Neural progenitor cell (in vitro differentiated cells): ENCODE results near the gene NOP53. TPM values are rescaled to one million over a fixed set of nuclear protein-coding genes. Genes with fewer than 3 reads are reported as not detected.
A peak's percentile ranks its signal among the peaks of the same experiment; 100 is the strongest.
"Not testable (repeated sequence)": the region's sequence is repeated elsewhere in the genome, so short reads cannot be mapped to it uniquely, and the experiment has no call there.

Experiments used
- DNase-seq: peaks from one replicate; pipeline ENCODE4 v3.0.0-alpha.2; 2016; ENCODE audit warnings: low spot score
- H2AFZ ChIP-seq: fragments of 200-600 bp; sonication (generic); replicated peaks from 2 replicates; pipeline ENCODE4 v1.6.1; 2016; ENCODE audit warnings: antibody characterized with exemption
- H3F3A ChIP-seq: fragments of 200-600 bp; sonication (generic); 2 replicates; pipeline ENCODE4 v1.6.1; 2016; ENCODE audit warnings: antibody characterized with exemption, low read depth
- H3K27ac ChIP-seq: fragments of 200-600 bp; sonication (generic); 2 replicates; pipeline ENCODE4 v1.5.1; 2016; ENCODE audit warnings: mild to moderate bottlenecking
- H3K27me3 ChIP-seq: fragments of 200-600 bp; sonication (generic); 2 replicates; pipeline ENCODE4 v1.6.1; 2016; ENCODE audit warnings: mild to moderate bottlenecking, moderate library complexity
- H3K36me3 ChIP-seq: fragments of 200-600 bp; sonication (generic); 2 replicates; pipeline ENCODE4 v1.5.1; 2016
- H3K4me1 ChIP-seq: fragments of 200-600 bp; sonication (generic); 2 replicates; pipeline ENCODE4 v1.6.1; 2016; ENCODE audit warnings: mixed run types
- H3K4me2 ChIP-seq: fragments of 200-600 bp; sonication (generic); 2 replicates; pipeline ENCODE4 v1.6.1; 2016
- H3K4me3 ChIP-seq: fragments of 200-600 bp; sonication (generic); 2 replicates; pipeline ENCODE4 v1.5.1; 2016
- H3K79me2 ChIP-seq: fragments of 200-600 bp; sonication (generic); 2 replicates; pipeline ENCODE4 v1.6.1; 2016; ENCODE audit warnings: low read depth
- H3K9ac ChIP-seq: fragments of 200-600 bp; sonication (generic); 2 replicates; pipeline ENCODE4 v1.6.1; 2016
- H3K9me3 ChIP-seq: fragments of 200-600 bp; sonication (generic); 2 replicates; pipeline ENCODE4 v1.5.1; 2016; ENCODE audit warnings: low read depth
- H4K20me1 ChIP-seq: fragments of 200-600 bp; sonication (generic); 2 replicates; pipeline ENCODE4 v1.6.1; 2016; ENCODE audit warnings: low read depth
- H3K27ac Mint-ChIP-seq: 3 replicates; pipeline ENCODE4 v1.8.0; 2021; ENCODE audit warnings: mixed read lengths
- H3K27me3 Mint-ChIP-seq: 2 replicates; pipeline ENCODE4 v1.8.0; 2022; ENCODE audit warnings: low read depth, mild to moderate bottlenecking, inconsistent platforms, moderate library complexity, mixed read lengths; ENCODE audit not compliant: insufficient read depth
- H3K36me3 Mint-ChIP-seq: 3 replicates; pipeline ENCODE4 v1.8.0; 2021; ENCODE audit warnings: mixed read lengths
- H3K4me1 Mint-ChIP-seq: 3 replicates; pipeline ENCODE4 v1.8.0; 2021; ENCODE audit warnings: mixed read lengths
- H3K4me3 Mint-ChIP-seq: 3 replicates; pipeline ENCODE4 v1.8.0; 2021; ENCODE audit warnings: mild to moderate bottlenecking, moderate library complexity, mixed read lengths
- H3K9me3 Mint-ChIP-seq: 3 replicates; pipeline ENCODE4 v1.8.0; 2020; ENCODE audit warnings: mixed read lengths
- CTCF ChIP-seq: fragments of 200-600 bp; sonication (generic); IDR thresholded peaks from 2 replicates; pipeline ENCODE4 v1.5.1; 2017; ENCODE audit warnings: antibody characterized with exemption, mild to moderate bottlenecking
- EZH2 ChIP-seq: fragments of 200-600 bp; sonication (generic); IDR thresholded peaks from 2 replicates; pipeline ENCODE4 v1.6.1; 2017; ENCODE audit warnings: antibody characterized with exemption, mild to moderate bottlenecking, moderate library complexity
- EZH2phosphoT487 ChIP-seq: fragments of 200-600 bp; sonication (generic); IDR thresholded peaks from 2 replicates; pipeline ENCODE4 v1.6.1; 2017; ENCODE audit warnings: antibody characterized with exemption
- total RNA-seq: library from RNA; depleted of rRNA; stranded (reverse); fragments of >200 nt; gene quantifications from 2 replicates; pipeline ENCODE4 v1.2.3, GENCODE V29; 2015; ENCODE audit warnings: low replicate concordance

The NOP53 gene
- total RNA-seq, 1 donor from 2014 or later = 101 TPM

- no peaks in the 10 kb centered on the region for H3K36me3 ChIP-seq
- no peak for TF ChIP-seq EZH2phosphoT487
- no peak for TF ChIP-seq CTCF
- TF ChIP-seq EZH2 = no peak
- H3K27me3 ChIP-seq = no peaks in the 10 kb centered on the region
- no peak overlapping the region for H2AFZ ChIP-seq
- no peak overlapping the region for H3K27ac Mint-ChIP-seq
- no peaks in the 10 kb centered on the region for H3K9me3 ChIP-seq
- peaks cover 7% of the 10 kb centered on the region for H4K20me1 ChIP-seq
- H3K4me1 ChIP-seq = peaks cover 6% of the 10 kb centered on the region
- no peak overlapping the region for H3K9ac ChIP-seq
- peaks cover 16% of the 10 kb centered on the region for H3F3A ChIP-seq
- no peaks in the 10 kb centered on the region for H3K9me3 Mint-ChIP-seq
- peaks cover 31% of the 10 kb centered on the region for H3K4me1 Mint-ChIP-seq
- peaks cover 10% of the 10 kb centered on the region for H3K27me3 Mint-ChIP-seq
- no peak for DNase-seq
- no peak overlapping the region for H3K27ac ChIP-seq
- H3K36me3 Mint-ChIP-seq = peaks cover 7% of the 10 kb centered on the region
- H3K4me2 ChIP-seq = no peak overlapping the region
- H3K4me3 Mint-ChIP-seq = peak overlapping the region; percentile 93
- no peak overlapping the region for H3K4me3 ChIP-seq
- H3K79me2 ChIP-seq = peaks cover 42% of the 10 kb centered on the region
These were observed 31.2 kb downstream of the NOP53 start for GRCh38 chr19:47776568-47776967.

GRCh38 chr19:47777245-47778048 is 32.1 kb downstream of the NOP53 start:
- H3K4me1 Mint-ChIP-seq = peaks cover 32% of the 10 kb centered on the region
- peak overlapping the region; percentile 93 for H3K4me3 Mint-ChIP-seq
- not testable (repeated sequence) for H3K36me3 ChIP-seq, H3K27me3 ChIP-seq, H3K27ac ChIP-seq, H4K20me1 ChIP-seq, DNase-seq, H3K4me1 ChIP-seq, H3K9me3 ChIP-seq, H3K9ac ChIP-seq, H3K9me3 Mint-ChIP-seq
- H3F3A ChIP-seq = peaks cover 23% of the 10 kb centered on the region
- H3K27ac Mint-ChIP-seq = peak overlapping the region; percentile 91
- H3K27me3 Mint-ChIP-seq = peaks cover 14% of the 10 kb centered on the region
- peak overlapping the region; percentile 74 for H3K4me3 ChIP-seq
- H3K36me3 Mint-ChIP-seq = peaks cover 14% of the 10 kb centered on the region
- H3K79me2 ChIP-seq = peaks cover 47% of the 10 kb centered on the region
- peak overlapping the region; percentile 85 for H2AFZ ChIP-seq
- peak overlapping the region; percentile 78 for H3K4me2 ChIP-seq

- Histone ChIP-seq H3K27me3 (no peaks in the 10 kb centered on the region), H3K4me2 (peak within 1 kb of the TSS; percentile 78), H3K79me2 (peaks cover 47% of the 10 kb centered on the region), H3F3A (peaks cover 29% of the 10 kb centered on the region), H3K4me3 (peak within 1 kb of the TSS; percentile 74), H3K4me1 (peaks cover 6% of the 10 kb centered on the region), H3K27ac (peak within 1 kb of the TSS; percentile 97), H3K9ac (peak within 1 kb of the TSS; percentile 93), H3K36me3 (no peaks in the 10 kb centered on the region), H2AFZ (peak within 1 kb of the TSS; percentile 85), H3K9me3 (no peaks in the 10 kb centered on the region), H4K20me1 (peaks cover 7% of the 10 kb centered on the region)
- peaks cover 15% of the 10 kb centered on the region for H3K36me3 Mint-ChIP-seq
- peak within 1 kb of the TSS; percentile 91 for H3K27ac Mint-ChIP-seq
- H3K4me3 Mint-ChIP-seq = peak within 1 kb of the TSS; percentile 93
- H3K9me3 Mint-ChIP-seq = no peaks in the 10 kb centered on the region
- TF ChIP-seq EZH2phosphoT487 (no peak), EZH2 (no peak), CTCF (no peak)
- H3K27me3 Mint-ChIP-seq = peaks cover 14% of the 10 kb centered on the region
- peak; percentile 92 for DNase-seq
- peaks cover 29% of the 10 kb centered on the region for H3K4me1 Mint-ChIP-seq
These were observed 33.0 kb downstream of the NOP53 start, which contains the start of gene SELENOW for GRCh38 chr19:47778049-47778953. TSS of gene SELENOW (plus strand) at chr19:47778703. CDS start at chr19:47778786, 83 bp downstream.
